Suprapubic skin (tissue), 4 donors: ENCODE results near the gene NDE1.
"Not testable (repeated sequence)": the region's sequence is repeated elsewhere in the genome, so short reads cannot be mapped to it uniquely, and the experiment has no call there.

Experiments used
- CTCF ChIP-seq, 2 donors: fragments of 200-600 bp in 1 of 2; fragments of 450-650 bp in 1 of 2; sonication (generic) in 1 of 2; IDR thresholded peaks; one replicate each; pipeline ENCODE4 v1.5.1; 2016 to 2019; ENCODE audit warnings: antibody characterized with exemption in 2 of 2, mild to moderate bottlenecking in 1 of 2, moderate library complexity in 1 of 2
- POLR2A ChIP-seq, 2 donors: fragments of 450-650 bp; IDR thresholded peaks; one replicate each; pipeline ENCODE4 v1.6.1; 2017; ENCODE audit warnings: antibody characterized with exemption in 2 of 2, mild to moderate bottlenecking in 2 of 2, moderate library complexity in 2 of 2
- POLR2AphosphoS5 ChIP-seq, 3 donors: sonication (generic); formaldehyde crosslinking; IDR thresholded peaks; one replicate each; pipeline ENCODE4 v1.6.1; 2017; ENCODE audit warnings: antibody characterized with exemption in 3 of 3

- not testable (repeated sequence) for TF ChIP-seq POLR2A, POLR2AphosphoS5, CTCF (IDR thresholded peaks at IDR 0.05)
These were observed 77.7 kb downstream of the NDE1 start for GRCh38 chr16:15727697-15728096.
